NCI-H446 (cell line): ENCODE data around the gene TCEA2.

Experiments used
- DNase-seq, 2 experiments: peaks; one replicate each; lab custom pipeline; 2025; lab: John Stamatoyannopoulos, UW

Gene TCEA2

DNA sequence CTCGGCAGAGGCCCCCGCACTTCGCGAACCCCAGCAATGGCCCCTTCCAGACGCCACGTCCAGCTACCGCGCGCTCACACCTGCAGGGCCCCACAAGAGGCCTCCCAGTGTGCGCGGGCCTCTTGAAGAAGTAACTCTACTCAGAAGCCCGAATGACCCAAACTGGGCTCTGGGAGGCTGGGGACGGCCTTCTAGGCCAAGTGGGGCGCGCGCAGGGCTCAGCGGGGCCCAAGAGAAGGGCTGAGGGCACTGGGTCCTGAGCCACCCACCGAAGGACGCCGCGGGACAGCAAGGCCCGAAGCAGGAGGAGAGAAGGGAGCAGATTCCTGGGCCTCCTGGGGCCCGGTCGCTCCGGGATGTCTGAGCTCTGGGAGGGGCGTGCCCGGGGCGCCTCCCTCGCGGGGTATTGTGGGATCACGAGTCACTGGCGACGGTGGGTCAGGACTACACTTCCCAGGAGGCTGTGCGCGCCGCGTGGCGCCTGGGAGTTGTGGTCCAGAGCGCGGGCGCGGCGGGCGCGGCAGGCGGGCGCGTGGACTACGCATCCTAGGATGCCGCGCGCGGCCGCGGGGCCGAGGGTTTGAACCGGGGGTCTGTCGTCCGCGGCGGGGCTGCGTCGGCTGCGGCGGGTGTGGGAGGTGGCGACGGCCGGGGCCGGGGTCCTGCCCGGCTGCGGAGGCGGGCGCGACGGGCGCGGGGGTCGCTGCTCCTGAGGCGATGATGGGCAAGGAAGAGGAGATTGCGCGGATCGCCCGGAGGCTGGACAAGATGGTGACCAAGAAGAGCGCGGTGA, at the start of gene TCEA2:
Gene TCEA2 (plus strand): TSS at position 603 of the 793 bp plus-strand sequence. CDS start 115 bp downstream, at position 718.
- peak; percentile 92 to 99 for DNase-seq

DNA sequence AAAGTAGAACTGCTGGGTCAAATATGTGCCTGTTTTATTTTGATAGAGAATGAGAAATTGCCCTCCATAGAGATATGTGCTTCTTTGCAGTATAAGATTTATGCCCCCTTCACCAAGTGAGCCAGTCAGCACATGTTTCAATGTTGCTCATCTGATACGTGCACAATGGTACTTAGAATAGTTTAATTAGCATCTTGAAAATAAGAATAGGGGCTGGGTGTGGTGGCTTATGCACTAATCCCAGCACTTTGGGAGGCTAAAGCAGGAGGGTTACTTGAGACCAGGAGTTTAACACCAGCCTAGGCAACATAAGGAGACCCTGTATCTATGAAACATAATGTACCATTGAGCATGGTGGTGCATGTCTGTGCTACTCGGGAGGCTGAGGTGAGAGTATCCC, 47.4 kb upstream of the TCEA2 start:
- DNase-seq: no peak

DNA sequence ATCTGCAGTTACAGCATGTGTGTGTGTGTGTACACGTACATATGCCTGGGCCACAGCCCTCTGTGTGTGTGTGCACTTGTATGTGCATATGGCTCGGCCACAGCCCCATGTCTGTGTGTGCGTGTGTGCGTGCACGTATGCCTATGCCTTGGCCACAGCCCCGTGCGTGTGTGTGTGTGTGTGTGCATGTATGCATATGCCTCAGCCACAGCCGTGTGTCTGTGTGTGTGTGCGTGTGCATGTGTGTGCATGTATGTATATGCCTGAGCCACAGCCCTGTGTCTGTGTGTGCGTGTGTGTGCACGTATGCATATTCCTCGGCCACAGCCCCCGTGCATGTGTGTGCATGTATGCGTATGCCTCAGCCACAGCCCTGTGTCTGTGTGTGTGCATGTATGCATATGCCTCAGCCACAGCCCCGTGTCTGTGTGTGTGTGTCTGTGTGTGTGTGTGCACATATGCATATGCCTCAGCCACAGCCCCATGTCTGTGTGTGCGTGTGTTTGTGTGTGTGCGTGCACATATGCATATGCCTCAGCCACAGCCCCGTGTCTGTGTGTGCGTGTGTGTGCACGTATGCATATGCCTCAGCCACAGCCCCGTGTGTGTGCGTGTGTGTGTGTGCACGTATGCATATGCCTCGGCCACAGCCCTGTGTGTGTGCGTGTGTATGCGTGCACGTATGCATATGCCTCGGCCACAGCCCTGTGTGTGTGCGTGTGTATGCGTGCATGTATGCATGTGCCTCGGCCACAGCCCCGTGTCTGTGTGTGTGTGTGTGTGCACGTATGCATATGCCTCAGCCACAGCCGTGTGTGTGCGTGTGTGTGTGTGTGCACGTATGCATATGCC, 41.6 kb upstream of the TCEA2 start:
- no peak for DNase-seq

DNA sequence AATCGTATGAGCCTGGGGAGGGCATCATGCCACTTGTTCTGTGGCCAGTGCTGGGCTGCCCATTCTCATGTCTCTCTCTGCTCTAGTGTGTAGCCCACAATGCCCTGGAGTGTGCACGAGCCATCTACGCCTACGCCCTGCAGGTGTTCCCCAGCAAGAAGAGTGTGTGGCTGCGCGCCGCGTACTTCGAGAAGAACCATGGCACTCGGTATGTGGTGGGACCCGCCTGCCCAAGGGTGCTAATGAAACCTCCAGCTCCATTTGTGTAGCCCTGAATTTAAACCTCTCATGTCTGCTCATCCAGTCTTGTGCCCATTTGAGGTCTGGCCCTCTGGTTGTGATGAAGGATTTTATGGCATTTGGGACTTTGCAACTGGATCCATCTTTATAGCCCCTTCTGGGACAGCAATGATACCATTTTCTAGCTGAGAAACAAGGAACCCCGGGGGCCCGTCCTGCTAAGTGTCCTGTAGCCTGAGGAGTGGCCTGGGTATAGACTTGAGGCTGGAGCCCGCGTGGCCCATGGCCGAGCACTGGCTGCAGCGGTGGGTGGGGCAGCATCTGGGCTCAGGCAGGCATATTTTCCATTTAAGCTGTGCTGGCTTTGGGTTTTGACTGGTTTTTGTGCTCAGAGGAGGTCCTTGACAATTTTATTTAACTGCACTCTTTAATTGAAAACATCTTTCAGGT, 40.2 kb upstream of the TCEA2 start:
- no peak for DNase-seq

DNA sequence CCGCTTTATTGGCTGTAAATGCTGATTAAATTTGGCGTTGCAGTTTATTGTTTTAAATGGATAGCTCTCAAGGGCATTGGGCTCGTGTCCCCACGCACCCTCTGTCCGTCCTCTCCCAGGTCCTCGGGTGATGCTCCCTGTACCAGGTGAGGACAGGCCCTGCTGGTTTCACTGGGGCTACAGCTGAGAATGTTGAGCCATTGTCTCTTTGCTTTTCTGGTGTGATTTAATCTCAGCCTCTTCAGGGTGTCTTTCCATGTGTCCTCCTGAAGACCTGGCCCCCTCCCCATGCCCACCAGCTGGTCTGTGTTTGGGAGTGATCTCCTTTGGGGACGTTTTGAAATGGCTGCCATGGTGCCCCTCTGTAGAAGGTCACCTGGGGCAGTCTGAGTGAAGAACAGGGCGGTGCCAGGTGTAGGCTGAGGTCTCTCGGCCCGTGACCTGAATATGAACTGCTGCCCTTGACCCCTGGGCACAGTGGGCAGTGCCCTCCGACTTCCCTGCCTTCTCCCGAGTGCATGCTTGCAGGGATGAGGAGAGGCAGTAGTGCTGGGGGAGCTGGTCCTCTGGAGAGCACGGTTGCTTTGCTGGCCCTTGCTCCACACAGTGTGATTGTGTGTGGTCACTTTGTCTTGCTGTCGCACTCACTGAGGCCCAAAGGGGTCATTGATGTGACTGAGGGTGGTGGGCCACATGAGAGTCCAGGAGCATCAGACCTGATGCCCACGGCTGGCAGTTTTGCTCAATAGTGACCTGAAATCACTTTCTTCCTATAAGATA, 39.4 kb upstream of the TCEA2 start:
- no peak for DNase-seq

DNA sequence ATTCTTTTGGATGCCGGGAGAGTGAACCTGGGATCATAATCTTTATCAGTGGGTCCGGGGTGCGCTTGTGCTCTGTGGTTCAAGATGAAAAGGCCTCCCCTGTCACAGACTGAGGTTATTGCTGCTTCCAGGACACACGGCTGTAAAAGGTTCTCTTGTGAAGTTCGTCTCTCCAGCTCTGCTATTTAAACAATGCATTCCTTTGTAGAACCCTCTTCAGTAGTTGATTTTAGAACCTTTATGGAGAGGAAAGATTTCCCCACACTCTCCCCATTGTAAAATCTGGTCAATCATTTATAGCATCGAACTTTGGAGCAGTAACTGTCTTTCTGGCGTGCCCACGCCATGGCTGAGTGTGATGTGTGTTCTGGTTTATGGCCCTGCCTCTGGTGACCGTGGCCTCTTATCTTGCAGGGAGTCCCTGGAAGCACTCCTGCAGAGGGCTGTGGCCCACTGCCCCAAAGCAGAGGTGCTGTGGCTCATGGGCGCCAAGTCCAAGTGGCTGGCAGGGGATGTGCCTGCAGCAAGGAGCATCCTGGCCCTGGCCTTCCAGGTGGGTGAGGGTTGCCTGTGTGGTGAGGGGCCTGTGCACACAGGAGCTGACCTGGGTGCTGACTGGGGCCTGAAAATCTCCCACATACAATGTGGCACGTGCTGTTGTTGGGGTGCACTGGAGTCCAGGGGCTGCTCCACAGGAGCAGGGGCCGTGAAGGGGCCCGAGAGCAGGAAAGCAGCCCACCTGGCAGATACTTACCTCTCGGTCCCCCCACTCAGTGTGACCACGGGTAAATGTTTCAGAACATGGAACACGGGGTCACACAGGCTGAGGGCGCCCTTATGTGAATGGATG, 38.6 kb upstream of the TCEA2 start:
- no peak for DNase-seq

DNA sequence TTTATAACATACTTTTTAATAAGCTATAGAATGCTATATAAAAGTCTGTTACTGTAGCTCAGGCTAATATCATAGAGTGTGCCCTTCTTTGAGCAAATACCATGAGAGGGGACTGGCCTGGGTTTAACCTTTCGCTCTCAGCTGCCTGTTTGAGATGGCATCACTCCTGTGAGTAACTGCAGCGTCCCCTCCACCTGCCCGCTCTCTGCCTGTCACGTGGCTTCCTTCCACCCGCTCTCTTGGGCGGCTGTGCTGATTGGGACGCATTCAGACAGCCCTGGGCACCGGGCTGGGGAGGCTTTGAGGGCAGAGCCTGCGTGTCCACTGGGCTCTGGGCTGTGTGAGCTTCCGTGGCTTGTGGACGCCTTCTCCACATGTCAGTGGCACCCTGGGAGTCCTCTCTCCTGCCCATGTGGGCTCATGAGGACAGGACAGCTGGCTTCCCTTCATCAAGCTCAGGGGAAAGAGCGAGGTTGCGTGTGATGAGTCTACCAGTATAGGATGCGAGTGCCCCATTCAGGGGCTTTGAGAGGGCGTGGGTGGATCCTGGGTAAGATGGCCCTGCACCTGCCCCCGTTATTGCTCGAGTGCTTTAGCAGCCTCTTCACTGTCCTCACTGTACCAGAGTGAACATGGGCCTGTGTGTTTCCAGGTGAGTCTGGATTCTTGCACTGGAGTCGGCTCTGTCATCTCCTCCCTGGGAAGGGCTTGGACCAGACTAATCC, 37.7 kb upstream of the TCEA2 start:
- DNase-seq: no peak

DNA sequence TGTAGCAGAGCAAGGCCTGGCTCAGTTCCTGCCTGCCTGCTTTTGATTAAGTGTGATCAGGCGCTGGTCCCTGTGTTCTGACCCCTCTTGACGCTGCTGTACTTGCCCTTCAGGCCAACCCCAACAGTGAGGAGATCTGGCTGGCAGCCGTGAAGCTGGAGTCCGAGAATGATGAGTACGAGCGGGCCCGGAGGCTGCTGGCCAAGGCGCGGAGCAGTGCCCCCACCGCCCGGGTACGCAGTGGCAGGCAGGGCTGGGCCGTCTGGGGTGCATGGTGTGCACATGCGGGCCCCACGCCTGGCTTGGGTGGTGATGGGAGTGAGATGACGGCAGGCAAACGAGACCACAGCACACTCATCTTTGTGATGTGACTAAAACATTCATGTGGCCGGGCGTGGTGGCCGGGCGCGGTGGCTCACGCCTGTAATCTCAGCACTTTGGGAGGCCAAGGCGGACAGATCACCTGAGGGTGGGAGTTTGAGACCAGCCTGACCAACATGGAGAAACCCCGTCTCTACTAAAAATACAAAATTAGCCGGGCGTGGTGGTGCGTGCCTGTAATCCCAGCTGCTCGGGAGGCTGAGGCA, 37.1 kb upstream of the TCEA2 start:
- no peak for DNase-seq

DNA sequence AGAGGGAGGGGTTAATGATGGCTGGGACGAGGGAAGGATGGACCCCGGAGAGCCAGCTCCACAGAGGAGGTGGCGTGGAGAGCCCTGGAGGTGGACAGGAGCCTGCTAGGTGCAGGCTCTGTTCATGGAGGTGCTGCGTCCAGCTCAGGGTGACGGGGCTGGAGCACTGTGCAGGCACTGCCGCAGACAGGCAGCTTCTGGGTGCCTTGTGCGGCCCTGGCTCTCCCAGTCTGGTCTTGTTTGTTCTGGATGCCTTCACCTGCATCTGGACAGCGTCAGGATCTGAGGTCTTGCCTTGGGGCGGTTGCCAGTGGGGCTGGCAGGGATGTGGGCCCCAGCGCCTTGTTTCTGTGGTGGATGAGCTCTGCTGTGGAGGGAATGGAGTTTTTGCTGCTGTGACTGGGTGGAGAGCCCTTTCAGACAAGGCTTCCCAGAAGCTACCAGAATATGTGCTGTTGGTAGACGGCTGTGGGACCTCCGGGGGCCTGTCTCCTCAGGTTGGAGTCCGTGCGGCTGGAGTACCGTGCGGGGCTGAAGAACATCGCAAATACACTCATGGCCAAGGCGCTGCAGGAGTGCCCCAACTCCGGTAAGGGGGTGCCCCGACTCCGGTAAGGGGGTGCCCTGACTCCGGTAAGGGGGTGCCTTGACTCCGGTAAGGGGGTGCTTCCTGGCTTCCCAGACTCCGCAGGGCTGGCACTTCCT, 34.9 kb upstream of the TCEA2 start:
- DNase-seq: no peak

DNA sequence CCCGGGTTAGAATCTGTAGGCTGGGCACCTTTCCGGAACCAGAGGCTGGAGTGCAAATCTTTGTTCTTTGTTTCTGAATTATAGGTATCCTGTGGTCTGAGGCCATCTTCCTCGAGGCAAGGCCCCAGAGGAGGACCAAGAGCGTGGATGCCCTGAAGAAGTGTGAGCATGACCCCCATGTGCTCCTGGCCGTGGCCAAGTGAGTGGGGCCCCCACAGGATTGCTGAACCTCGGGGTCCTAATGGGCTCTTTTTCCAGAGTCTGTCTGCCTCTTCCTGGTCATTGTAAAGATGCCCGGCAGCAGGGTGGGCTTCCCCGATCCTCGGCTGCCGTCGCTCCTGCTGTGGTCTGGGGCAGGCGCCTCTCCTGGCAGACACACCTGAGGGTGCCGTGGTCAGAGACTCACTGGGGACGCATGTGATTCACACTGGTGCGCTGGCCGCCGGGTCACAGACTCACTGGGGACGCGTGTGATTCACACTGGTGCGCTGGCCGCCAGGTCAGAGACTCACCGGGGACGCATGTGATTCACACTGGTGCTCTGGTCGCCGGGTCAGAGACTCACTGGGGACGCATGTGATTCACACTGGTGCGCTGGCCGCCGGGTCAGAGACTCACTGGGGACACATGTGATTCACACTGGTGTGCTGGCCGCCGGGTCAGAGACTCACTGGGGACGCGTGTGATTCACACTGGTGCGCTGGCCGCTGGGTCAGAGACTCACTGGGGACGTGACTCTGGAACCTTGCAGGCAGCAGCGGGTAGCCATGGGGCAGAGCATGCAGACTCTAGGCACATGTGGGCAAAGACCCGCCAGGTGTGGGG, 33.5 kb upstream of the TCEA2 start:
- no peak for DNase-seq

DNA sequence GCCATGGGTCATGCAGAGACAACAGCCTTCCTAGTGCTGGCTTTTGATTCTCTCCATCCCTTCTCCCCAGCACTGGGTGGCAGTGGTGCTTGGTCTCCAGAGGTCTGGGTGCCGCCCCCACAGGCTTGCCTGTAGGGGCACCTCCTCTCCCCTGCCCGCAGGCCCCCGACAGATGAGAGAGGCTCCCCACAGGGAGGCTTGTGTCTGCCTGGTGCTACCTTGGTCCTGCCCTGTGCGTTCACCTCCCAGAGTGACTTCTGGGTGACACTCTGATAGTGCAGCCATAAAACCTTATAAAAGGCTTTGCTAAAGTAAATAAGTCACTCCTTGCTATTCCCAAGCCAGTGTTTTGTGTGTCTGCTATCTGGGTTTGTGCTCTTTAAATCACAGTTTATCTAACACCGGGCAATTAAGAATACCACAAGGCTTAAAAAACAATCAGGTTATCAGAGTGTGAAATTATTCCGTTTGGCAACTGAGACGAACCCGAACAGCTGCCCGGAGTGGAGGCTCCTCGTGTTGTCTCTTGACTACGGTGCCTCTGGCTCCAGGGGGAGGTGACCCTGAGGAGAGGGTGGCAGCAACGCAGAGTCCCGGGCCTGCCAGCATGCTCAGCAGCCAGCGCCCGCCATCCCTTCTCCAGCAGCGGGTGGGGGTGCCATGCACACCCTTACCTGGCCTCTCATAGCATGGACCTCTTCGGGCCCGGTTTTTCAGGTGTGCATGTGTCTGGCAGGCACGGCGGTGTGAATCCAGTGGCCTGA, 32.4 kb upstream of the TCEA2 start:
- no peak for DNase-seq

DNA sequence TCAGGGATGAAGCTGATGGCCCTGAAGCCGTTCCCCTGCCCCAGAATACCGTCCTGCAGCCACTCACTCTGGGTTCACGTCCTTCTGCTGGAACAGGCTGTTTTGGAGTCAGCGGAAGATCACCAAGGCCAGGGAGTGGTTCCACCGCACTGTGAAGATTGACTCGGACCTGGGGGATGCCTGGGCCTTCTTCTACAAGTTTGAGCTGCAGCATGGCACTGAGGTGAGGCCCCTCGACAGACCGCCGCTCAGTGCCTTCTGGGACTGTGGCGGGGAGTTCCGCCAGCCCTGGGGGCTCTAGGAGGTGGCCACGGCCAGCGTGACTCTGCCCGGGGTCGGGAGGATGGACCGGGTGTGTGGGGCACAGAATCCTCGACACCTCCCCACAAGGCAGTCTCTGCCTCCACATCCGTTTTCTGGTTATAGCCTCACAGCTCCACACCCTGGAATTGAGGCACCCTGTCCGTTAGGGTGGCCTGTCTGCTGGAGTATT, 31.1 kb upstream of the TCEA2 start:
- no peak for DNase-seq

DNA sequence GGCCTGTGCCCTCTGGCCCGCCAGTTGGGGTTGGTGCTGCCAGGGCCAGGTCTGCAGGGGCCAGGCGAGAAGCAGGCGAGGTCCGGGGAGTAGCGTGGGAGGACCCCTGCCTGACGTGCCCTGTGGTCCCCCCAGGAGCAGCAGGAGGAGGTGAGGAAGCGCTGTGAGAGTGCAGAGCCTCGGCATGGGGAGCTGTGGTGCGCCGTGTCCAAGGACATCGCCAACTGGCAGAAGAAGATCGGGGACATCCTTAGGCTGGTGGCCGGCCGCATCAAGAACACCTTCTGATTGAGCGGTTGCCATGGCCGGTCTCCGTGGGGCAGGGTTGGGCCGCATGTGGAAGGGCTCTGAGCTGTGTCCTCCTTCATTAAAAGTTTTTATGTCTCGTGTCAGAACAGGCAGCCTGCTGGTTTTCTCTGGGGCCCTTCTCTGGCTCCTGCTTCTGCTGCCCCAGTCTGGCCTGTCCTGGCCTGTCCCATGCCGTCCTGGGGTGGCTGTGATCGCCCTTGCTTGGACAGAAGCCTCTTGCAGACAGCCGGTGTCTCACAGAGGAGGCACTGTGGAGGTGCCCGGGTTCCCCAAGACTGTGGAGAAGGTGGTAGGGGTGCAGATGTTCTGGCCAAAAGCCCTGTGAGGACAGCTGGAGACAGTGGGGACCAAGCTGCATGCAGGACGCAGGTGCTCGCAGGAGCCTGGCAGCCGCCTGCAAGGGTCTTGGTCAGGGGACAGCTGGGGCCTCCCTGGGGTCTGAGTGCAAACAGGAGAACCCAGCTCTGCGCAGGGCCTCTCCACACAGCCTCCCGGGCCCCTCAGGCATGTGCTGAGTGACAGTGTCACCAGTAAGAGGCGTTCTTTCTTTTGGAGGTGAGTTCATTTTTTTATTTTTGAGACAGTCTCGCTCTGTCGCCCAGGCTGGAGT, 30.0 kb upstream of the TCEA2 start:
- DNase-seq: no peak

DNA sequence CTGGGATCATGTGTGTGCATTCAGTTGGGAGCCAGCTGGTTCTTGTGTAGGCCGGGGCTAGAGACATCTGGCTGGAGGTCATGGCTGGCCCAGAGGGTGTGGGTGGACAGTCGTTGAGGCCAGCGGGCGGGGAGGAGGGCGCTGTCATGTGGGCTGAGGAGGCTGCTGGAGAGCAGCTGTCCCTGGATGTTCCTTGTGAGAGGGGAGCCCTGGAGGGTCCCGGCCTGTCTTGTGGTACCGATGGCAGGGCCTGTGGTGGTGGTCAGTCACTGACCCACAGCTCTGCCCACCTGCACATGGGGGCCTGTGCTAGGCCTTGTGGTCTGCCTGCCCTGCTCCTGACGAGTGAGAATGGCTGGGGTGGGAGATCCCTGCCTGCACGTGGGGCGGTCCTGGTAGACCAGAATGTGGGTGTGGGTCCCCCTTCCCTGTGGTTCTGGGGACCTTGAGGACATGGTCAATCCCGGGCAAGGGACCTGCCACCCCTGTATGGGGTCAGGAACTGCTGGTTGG, 29.0 kb upstream of the TCEA2 start:
- no peak for DNase-seq

DNA sequence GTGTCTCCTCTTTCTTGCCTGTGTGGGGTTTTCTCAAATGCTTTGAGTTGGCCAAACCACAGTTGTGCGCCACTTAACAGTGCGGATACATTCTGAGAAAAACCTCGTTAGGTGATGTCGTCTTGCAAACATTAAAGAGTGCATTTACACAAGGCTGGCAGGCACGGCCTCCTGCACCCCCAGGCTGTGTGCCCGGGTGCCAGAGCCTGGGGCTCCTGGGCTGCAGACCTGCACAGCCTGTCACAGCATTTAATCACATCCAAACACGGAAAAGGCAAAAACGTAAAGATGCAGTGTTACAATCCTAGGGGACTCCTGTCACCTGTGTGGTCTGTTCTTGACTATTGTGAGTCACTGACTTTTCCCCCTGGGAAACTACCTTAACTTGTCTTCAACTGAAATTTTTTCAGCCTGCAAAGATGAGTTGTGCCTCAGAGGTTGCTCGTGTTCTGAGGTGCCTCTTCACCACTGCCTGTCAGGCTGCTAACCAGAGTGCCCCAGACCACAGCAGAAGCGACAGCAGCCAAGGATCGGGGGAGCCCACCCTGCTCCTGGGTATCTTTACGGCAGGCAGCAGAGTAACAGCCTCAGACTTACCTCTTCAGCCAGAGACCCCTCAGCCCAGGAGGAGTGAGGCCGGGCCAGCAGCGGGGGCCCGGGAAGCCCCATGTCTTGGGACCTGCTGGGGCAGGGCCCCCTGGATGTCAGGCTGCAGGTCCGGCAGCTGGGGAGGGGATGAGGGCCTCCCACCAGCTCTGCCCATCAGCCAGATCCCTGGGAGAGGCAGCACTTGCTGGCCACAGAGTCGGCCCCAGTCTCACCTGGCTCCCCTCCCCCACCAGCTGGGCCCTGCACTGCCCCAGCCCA, 27.7 kb upstream of the TCEA2 start:
- DNase-seq: no peak
